ENCODE data around the gene KCNE2.
"Not testable (repeated sequence)": the region's sequence is repeated elsewhere in the genome, so short reads cannot be mapped to it uniquely, and the experiment has no call there.

KCNE2 gene

DNA sequence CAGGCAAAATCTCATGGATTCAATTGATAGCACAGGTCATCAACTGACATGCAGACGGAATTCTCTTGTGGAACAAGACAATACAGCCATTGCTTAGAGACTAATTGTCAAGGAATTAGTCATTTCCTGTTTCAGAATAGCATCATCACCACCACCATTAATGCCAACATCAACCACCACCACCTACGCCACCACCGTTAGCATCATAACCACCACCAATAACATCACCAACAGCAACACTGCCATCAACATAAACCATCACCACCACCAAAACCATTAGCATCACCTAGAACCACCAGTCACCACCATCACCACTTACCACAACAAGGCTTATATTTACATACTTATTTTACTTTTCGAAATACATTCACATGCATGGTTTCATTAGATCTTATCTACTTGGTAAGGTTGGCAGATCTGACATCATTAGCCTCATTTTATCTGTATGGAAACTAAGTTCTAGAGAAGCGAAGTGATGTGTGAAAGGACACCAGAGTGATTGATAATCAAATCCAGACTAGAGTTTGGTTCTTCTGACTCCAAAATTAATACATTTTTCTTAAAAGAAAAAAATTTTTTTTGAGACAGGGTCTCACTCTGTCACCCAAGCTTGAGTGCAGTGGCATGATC is 53.8 kb downstream of the KCNE2 start:
- DNase-seq, result not testable (repeated sequence)
